ENCODE data around the gene DOCK2. TPM values are rescaled to one million over a fixed set of nuclear protein-coding genes. Genes with fewer than 3 reads are reported as not detected.
A peak's percentile ranks its signal among the peaks of the same experiment; 100 is the strongest.
"Not testable (repeated sequence)": the region's sequence is repeated elsewhere in the genome, so short reads cannot be mapped to it uniquely, and the experiment has no call there.

DOCK2 gene
- total RNA-seq, 1 donor from 2014 or later, result 1.1 TPM

GRCh38 chr5:169653091-169653490, 16.0 kb downstream of the DOCK2 start:
- no peaks in the 10 kb centered on the region for H4K20me1 ChIP-seq (ENCODE audit: low read depth)
- no peak overlapping the region for H2AFZ ChIP-seq (replicated peaks)
- no peak overlapping the region for H3K4me2 ChIP-seq
- TF ChIP-seq EZH2 (IDR thresholded peaks at IDR 0.05), result no peak
- H3F3A ChIP-seq (ENCODE audit: low read depth), result no peaks in the 10 kb centered on the region
- H3K79me2 ChIP-seq (ENCODE audit: low read depth), result no peaks in the 10 kb centered on the region
- no peak for DNase-seq (ENCODE audit: low spot score)
- no peak overlapping the region for H3K27ac Mint-ChIP-seq
- H3K36me3 ChIP-seq, result no peaks in the 10 kb centered on the region
- peaks cover 7% of the 10 kb centered on the region for H3K4me1 ChIP-seq
- H3K36me3 Mint-ChIP-seq, result no peaks in the 10 kb centered on the region
- no peaks in the 10 kb centered on the region for H3K9me3 Mint-ChIP-seq
- H3K4me3 ChIP-seq, result no peak overlapping the region
- H3K27me3 ChIP-seq, result no peaks in the 10 kb centered on the region
- no peak overlapping the region for H3K27ac ChIP-seq
- H3K9me3 ChIP-seq (ENCODE audit: low read depth), result no peaks in the 10 kb centered on the region
- no peak overlapping the region for H3K9ac ChIP-seq
- peaks cover 11% of the 10 kb centered on the region for H3K4me1 Mint-ChIP-seq
- H3K4me3 Mint-ChIP-seq, result no peak overlapping the region
- H3K27me3 Mint-ChIP-seq (ENCODE audit: insufficient read depth, low read depth), result peaks cover 5% of the 10 kb centered on the region

- H3K9me3 Mint-ChIP-seq, result no peaks in the 10 kb centered on the region
- Histone ChIP-seq H3K9ac (no peak overlapping the region), H3K36me3 (no peaks in the 10 kb centered on the region), H3K4me2 (no peak overlapping the region), H3F3A (ENCODE audit: low read depth) (no peaks in the 10 kb centered on the region), H2AFZ (replicated peaks) (no peak overlapping the region), H3K79me2 (ENCODE audit: low read depth) (no peaks in the 10 kb centered on the region), H4K20me1 (ENCODE audit: low read depth) (no peaks in the 10 kb centered on the region), H3K4me1 (peaks cover 7% of the 10 kb centered on the region), H3K9me3 (ENCODE audit: low read depth) (no peaks in the 10 kb centered on the region), H3K27me3 (no peaks in the 10 kb centered on the region), H3K27ac (no peak overlapping the region), H3K4me3 (no peak overlapping the region)
- no peak overlapping the region for H3K27ac Mint-ChIP-seq
- TF ChIP-seq CTCF (IDR thresholded peaks at IDR 0.05) (no peak), EZH2 (IDR thresholded peaks at IDR 0.05) (no peak), EZH2phosphoT487 (IDR thresholded peaks at IDR 0.05) (no peak)
- H3K27me3 Mint-ChIP-seq (ENCODE audit: insufficient read depth, low read depth), result peaks cover 5% of the 10 kb centered on the region
- no peak for DNase-seq (ENCODE audit: low spot score)
- peaks cover 5% of the 10 kb centered on the region for H3K4me1 Mint-ChIP-seq
- H3K36me3 Mint-ChIP-seq, result no peaks in the 10 kb centered on the region
- H3K4me3 Mint-ChIP-seq, result no peak overlapping the region
These were observed 18.3 kb downstream of the DOCK2 start for GRCh38 chr5:169655353-169655752.

GRCh38 chr5:169656125-169656901, 19.2 kb downstream of the DOCK2 start:
- Mint-ChIP-seq H3K36me3 (no peaks in the 10 kb centered on the region), H3K4me3 (no peak overlapping the region), H3K27ac (peak overlapping the region; percentile 21), H3K27me3 (ENCODE audit: insufficient read depth, low read depth) (peaks cover 4% of the 10 kb centered on the region), H3K9me3 (no peaks in the 10 kb centered on the region), H3K4me1 (peaks cover 4% of the 10 kb centered on the region)
- H3K36me3 ChIP-seq, result no peaks in the 10 kb centered on the region
- H3K27ac ChIP-seq, result no peak overlapping the region
- no peak overlapping the region for H3K4me3 ChIP-seq
- no peak for DNase-seq (ENCODE audit: low spot score)
- no peaks in the 10 kb centered on the region for H3K9me3 ChIP-seq (ENCODE audit: low read depth)
- H3K9ac ChIP-seq, result no peak overlapping the region
- H3K4me1 ChIP-seq, result peaks cover 6% of the 10 kb centered on the region
- no peak overlapping the region for H2AFZ ChIP-seq (replicated peaks)
- no peak for TF ChIP-seq EZH2 (IDR thresholded peaks at IDR 0.05)
- no peak for TF ChIP-seq EZH2phosphoT487 (IDR thresholded peaks at IDR 0.05)
- no peak overlapping the region for H3K4me2 ChIP-seq
- H4K20me1 ChIP-seq (ENCODE audit: low read depth), result no peaks in the 10 kb centered on the region
- H3K79me2 ChIP-seq (ENCODE audit: low read depth), result no peaks in the 10 kb centered on the region
- H3F3A ChIP-seq (ENCODE audit: low read depth), result no peaks in the 10 kb centered on the region
- no peaks in the 10 kb centered on the region for H3K27me3 ChIP-seq

GRCh38 chr5:169657127-169657526, 20.1 kb downstream of the DOCK2 start:
- Mint-ChIP-seq H3K36me3 (no peaks in the 10 kb centered on the region), H3K4me3 (no peak overlapping the region)
- no peaks in the 10 kb centered on the region for H3K9me3 ChIP-seq (ENCODE audit: low read depth)

GRCh38 chr5:169662451-169662850, 25.4 kb downstream of the DOCK2 start:
- not testable (repeated sequence) for H3K4me3 ChIP-seq; H3K9me3 Mint-ChIP-seq; H3K27me3 ChIP-seq; H3K27ac ChIP-seq; H3K4me1 Mint-ChIP-seq; H2AFZ ChIP-seq (replicated peaks); H3K27me3 Mint-ChIP-seq (ENCODE audit: insufficient read depth, low read depth); DNase-seq (ENCODE audit: low spot score); H3K36me3 Mint-ChIP-seq; H3K4me1 ChIP-seq; H3K79me2 ChIP-seq (ENCODE audit: low read depth); H4K20me1 ChIP-seq (ENCODE audit: low read depth); H3K27ac Mint-ChIP-seq; H3K4me2 ChIP-seq; H3K36me3 ChIP-seq; H3K9me3 ChIP-seq (ENCODE audit: low read depth); H3F3A ChIP-seq (ENCODE audit: low read depth); H3K4me3 Mint-ChIP-seq; H3K9ac ChIP-seq

More at GRCh38 chr5:169657127-169657526, 20.1 kb downstream of the DOCK2 start:
- H3K9me3 Mint-ChIP-seq, result peaks cover 2% of the 10 kb centered on the region
- Histone ChIP-seq H2AFZ (replicated peaks) (no peak overlapping the region), H4K20me1 (ENCODE audit: low read depth) (no peaks in the 10 kb centered on the region), H3K27ac (no peak overlapping the region), H3K4me1 (no peaks in the 10 kb centered on the region), H3K27me3 (no peaks in the 10 kb centered on the region), H3K4me3 (no peak overlapping the region), H3K36me3 (no peaks in the 10 kb centered on the region), H3K4me2 (no peak overlapping the region), H3F3A (ENCODE audit: low read depth) (no peaks in the 10 kb centered on the region), H3K79me2 (ENCODE audit: low read depth) (no peaks in the 10 kb centered on the region), H3K9ac (no peak overlapping the region)
- TF ChIP-seq EZH2 (IDR thresholded peaks at IDR 0.05) (no peak), EZH2phosphoT487 (IDR thresholded peaks at IDR 0.05) (no peak), CTCF (IDR thresholded peaks at IDR 0.05) (no peak)
- H3K27ac Mint-ChIP-seq, result no peak overlapping the region
- no peaks in the 10 kb centered on the region for H3K4me1 Mint-ChIP-seq
- DNase-seq (ENCODE audit: low spot score), result no peak
- peaks cover 2% of the 10 kb centered on the region for H3K27me3 Mint-ChIP-seq (ENCODE audit: insufficient read depth, low read depth)

All from neural progenitor cell (in vitro differentiated cells).